Measurements from ENCODE around the gene KIF24. TPM values are rescaled to one million over a fixed set of nuclear protein-coding genes. Genes with fewer than 3 reads are reported as not detected.

The KIF24 gene
- total RNA-seq, 1 experiment from 2014 or later, result 5.8 TPM

- intact Hi-C loops (cut with micrococcal nuclease), result no loop called here
- H3K4me1 ChIP-seq (ENCODE audit: control insufficient read depth in 1 of 2, insufficient read depth in 2 of 2, low read length in 2 of 2), result no peaks in the 10 kb centered on the region
These were observed 18.7 kb upstream of the KIF24 start for GRCh38 chr9:34347800-34348158.

GRCh38 chr9:34346873-34347799 is 18.1 kb upstream of the KIF24 start:
- Histone ChIP-seq H3K4me3 (replicated peaks in 1 of 2; ENCODE audit: low read depth in 1 of 2, low read length in 2 of 2) (no peak overlapping the region), H3K36me3 (ENCODE audit: control insufficient read depth in 1 of 2, insufficient read depth in 2 of 2, low read length in 2 of 2) (peaks cover 0 to 2% of the 10 kb centered on the region in 2 experiments; a peak in 1 of 4 replicates), H3K27me3 (ENCODE audit: insufficient read depth, low read length) (no peaks in the 10 kb centered on the region), H3K9me3 (ENCODE audit: control insufficient read depth in 1 of 2, insufficient read depth in 1 of 2, low read depth in 1 of 2, low read length in 2 of 2) (no peaks in the 10 kb centered on the region), H3K9ac (ENCODE audit: low read length) (no peak overlapping the region), H3K79me2 (ENCODE audit: insufficient read depth, low read length) (no peaks in the 10 kb centered on the region), H2AFZ (ENCODE audit: low read depth, low read length, poor library complexity, severe bottlenecking) (no peak overlapping the region), H3K9me2 (ENCODE audit: insufficient read depth) (no peaks in the 10 kb centered on the region), H4K20me1 (ENCODE audit: insufficient read depth) (no peaks in the 10 kb centered on the region), H3K27ac (ENCODE audit: low read depth, low read length) (no peak overlapping the region), H3K4me1 (ENCODE audit: control insufficient read depth in 1 of 2, insufficient read depth in 2 of 2, low read length in 2 of 2) (no peaks in the 10 kb centered on the region), H3K4me2 (ENCODE audit: low read length) (no peak overlapping the region)
- ChIA-PET RAD21 (ENCODE audit: low non-redundant PET in 1 of 2, low total read pairs in 2 of 2, uncharacterized antibody in 2 of 2, unreplicated experiment in 2 of 2) (no interaction called here), POLR2A (no interaction called here), CTCF (interaction anchor here (1.9 kb wide), 1 partner anchor 57 kb away, joined by 5 read pairs; no protein-coding TSS in a partner anchor)
- no peak for DNase-seq (ENCODE audit: low read depth, low spot score)
- BruUV-seq (replicated peaks), result no TSS peak
- intact Hi-C loops (cut with micrococcal nuclease), result no loop called here
- ATAC-seq, result no peak
- TF ChIP-seq, protein P1, sequence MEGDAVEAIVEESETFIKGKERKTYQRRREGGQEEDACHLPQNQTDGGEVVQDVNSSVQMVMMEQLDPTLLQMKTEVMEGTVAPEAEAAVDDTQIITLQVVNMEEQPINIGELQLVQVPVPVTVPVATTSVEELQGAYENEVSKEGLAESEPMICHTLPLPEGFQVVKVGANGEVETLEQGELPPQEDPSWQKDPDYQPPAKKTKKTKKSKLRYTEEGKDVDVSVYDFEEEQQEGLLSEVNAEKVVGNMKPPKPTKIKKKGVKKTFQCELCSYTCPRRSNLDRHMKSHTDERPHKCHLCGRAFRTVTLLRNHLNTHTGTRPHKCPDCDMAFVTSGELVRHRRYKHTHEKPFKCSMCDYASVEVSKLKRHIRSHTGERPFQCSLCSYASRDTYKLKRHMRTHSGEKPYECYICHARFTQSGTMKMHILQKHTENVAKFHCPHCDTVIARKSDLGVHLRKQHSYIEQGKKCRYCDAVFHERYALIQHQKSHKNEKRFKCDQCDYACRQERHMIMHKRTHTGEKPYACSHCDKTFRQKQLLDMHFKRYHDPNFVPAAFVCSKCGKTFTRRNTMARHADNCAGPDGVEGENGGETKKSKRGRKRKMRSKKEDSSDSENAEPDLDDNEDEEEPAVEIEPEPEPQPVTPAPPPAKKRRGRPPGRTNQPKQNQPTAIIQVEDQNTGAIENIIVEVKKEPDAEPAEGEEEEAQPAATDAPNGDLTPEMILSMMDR (IDR thresholded peaks at IDR 0.05 in 2 of 3, conservative IDR thresholded peaks at IDR 0.05 in 1 of 3; ENCODE audit: borderline replicate concordance in 1 of 3, insufficient read depth in 1 of 3, low read depth in 2 of 3, low read length in 2 of 3), result no peak
- TF ChIP-seq, protein P2, sequence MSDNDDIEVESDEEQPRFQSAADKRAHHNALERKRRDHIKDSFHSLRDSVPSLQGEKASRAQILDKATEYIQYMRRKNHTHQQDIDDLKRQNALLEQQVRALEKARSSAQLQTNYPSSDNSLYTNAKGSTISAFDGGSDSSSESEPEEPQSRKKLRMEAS (IDR thresholded peaks at IDR 0.05), result no peak
- TF ChIP-seq, protein P3, sequence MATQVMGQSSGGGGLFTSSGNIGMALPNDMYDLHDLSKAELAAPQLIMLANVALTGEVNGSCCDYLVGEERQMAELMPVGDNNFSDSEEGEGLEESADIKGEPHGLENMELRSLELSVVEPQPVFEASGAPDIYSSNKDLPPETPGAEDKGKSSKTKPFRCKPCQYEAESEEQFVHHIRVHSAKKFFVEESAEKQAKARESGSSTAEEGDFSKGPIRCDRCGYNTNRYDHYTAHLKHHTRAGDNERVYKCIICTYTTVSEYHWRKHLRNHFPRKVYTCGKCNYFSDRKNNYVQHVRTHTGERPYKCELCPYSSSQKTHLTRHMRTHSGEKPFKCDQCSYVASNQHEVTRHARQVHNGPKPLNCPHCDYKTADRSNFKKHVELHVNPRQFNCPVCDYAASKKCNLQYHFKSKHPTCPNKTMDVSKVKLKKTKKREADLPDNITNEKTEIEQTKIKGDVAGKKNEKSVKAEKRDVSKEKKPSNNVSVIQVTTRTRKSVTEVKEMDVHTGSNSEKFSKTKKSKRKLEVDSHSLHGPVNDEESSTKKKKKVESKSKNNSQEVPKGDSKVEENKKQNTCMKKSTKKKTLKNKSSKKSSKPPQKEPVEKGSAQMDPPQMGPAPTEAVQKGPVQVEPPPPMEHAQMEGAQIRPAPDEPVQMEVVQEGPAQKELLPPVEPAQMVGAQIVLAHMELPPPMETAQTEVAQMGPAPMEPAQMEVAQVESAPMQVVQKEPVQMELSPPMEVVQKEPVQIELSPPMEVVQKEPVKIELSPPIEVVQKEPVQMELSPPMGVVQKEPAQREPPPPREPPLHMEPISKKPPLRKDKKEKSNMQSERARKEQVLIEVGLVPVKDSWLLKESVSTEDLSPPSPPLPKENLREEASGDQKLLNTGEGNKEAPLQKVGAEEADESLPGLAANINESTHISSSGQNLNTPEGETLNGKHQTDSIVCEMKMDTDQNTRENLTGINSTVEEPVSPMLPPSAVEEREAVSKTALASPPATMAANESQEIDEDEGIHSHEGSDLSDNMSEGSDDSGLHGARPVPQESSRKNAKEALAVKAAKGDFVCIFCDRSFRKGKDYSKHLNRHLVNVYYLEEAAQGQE (IDR thresholded peaks at IDR 0.05; ENCODE audit: low read depth), result no peak

More at GRCh38 chr9:34347800-34348158, 18.7 kb upstream of the KIF24 start:
- H3K9me3 ChIP-seq (ENCODE audit: control insufficient read depth in 1 of 2, insufficient read depth in 1 of 2, low read depth in 1 of 2, low read length in 2 of 2), result no peaks in the 10 kb centered on the region
- H3K36me3 ChIP-seq (ENCODE audit: control insufficient read depth in 1 of 2, insufficient read depth in 2 of 2, low read length in 2 of 2), result peaks cover 0 to 2% of the 10 kb centered on the region in 2 experiments; a peak in 1 of 4 replicates
- H3K9ac ChIP-seq (ENCODE audit: low read length), result no peak overlapping the region
- ATAC-seq (no peak), DNase-seq (ENCODE audit: low read depth, low spot score) (no peak)
- ChIA-PET POLR2A (no interaction called here), RAD21 (ENCODE audit: low non-redundant PET in 1 of 2, low total read pairs in 2 of 2, uncharacterized antibody in 2 of 2, unreplicated experiment in 2 of 2) (no interaction called here), CTCF (interaction anchor here (1.9 kb wide), 1 partner anchor 56 kb away, joined by 5 read pairs; no protein-coding TSS in a partner anchor)
- H2AFZ ChIP-seq (ENCODE audit: low read depth, low read length, poor library complexity, severe bottlenecking), result no peak overlapping the region
- no peaks in the 10 kb centered on the region for H4K20me1 ChIP-seq (ENCODE audit: insufficient read depth)
- no peak overlapping the region for H3K4me3 ChIP-seq (replicated peaks in 1 of 2; ENCODE audit: low read depth in 1 of 2, low read length in 2 of 2)
- no peak overlapping the region for H3K27ac ChIP-seq (ENCODE audit: low read depth, low read length)
- no peak overlapping the region for H3K4me2 ChIP-seq (ENCODE audit: low read length)
- H3K79me2 ChIP-seq (ENCODE audit: insufficient read depth, low read length), result no peaks in the 10 kb centered on the region
- BruUV-seq (replicated peaks), result no TSS peak
- no peaks in the 10 kb centered on the region for H3K9me2 ChIP-seq (ENCODE audit: insufficient read depth)
- TF ChIP-seq EZH2 (IDR thresholded peaks at IDR 0.05), result no peak
- H3K27me3 ChIP-seq (ENCODE audit: insufficient read depth, low read length), result no peaks in the 10 kb centered on the region

Measured in HCT116 (cell line).